CD4-positive, alpha-beta memory T cell (primary cell): ENCODE data around the gene GRID1. TPM values are rescaled to one million over a fixed set of nuclear protein-coding genes. Genes with fewer than 3 reads are reported as not detected.

Experiments used
- CTCF ChIA-PET: fragments of 350-600 bp; sonication (Branson Sonifier 250); formaldehyde crosslinking; loops from one replicate; lab custom pipeline; 2021; ENCODE audit warnings: inconsistent platforms; ENCODE audit not compliant: partially characterized antibody; lab: Charles Lee
- POLR2A ChIA-PET: fragments of 350-600 bp; sonication (Branson Sonifier 250); formaldehyde crosslinking; loops from one replicate; lab custom pipeline; 2021; ENCODE audit not compliant: partially characterized antibody; lab: Charles Lee
- DNase-seq, 5 donors: peaks; one replicate each; pipeline versions ENCODE4 v3.0.0 to v3.0.0-alpha.2; 2020 to 2022; ENCODE audit warnings: mixed read lengths in 1 of 5
- H3K27ac ChIP-seq: one replicate; pipeline ENCODE4 v1.7.0; 2013; ENCODE audit warnings: low read depth, low read length
- H3K27me3 ChIP-seq: 2 replicates; pipeline ENCODE4 v1.7.0; 2013; ENCODE audit warnings: mild to moderate bottlenecking, low read length, moderate library complexity; ENCODE audit not compliant: insufficient read depth
- H3K36me3 ChIP-seq: 2 replicates; pipeline ENCODE4 v1.7.0; 2013; ENCODE audit warnings: mild to moderate bottlenecking, low read length, moderate library complexity; ENCODE audit not compliant: insufficient read depth
- H3K4me1 ChIP-seq: 2 replicates; pipeline ENCODE4 v1.7.0; 2013; ENCODE audit warnings: mild to moderate bottlenecking, low read length, moderate library complexity; ENCODE audit not compliant: insufficient read depth
- H3K4me3 ChIP-seq, 2 donors: one replicate each; pipeline ENCODE4 v1.7.0; 2013; ENCODE audit warnings: low read length in 2 of 2, mild to moderate bottlenecking in 1 of 2
- H3K9me3 ChIP-seq, 2 donors: one replicate each; pipeline ENCODE4 v1.7.0; 2013; ENCODE audit warnings: low read length in 2 of 2, control low read depth in 1 of 2; ENCODE audit not compliant: control insufficient read depth in 1 of 2
- H3K27ac Mint-ChIP-seq, 7 donors: one replicate each; pipeline ENCODE4 v1.8.0; 2020 to 2021; ENCODE audit warnings: mixed read lengths in 7 of 7, mild to moderate bottlenecking in 6 of 7, inconsistent platforms in 3 of 7, moderate library complexity in 3 of 7
- H3K27me3 Mint-ChIP-seq, 2 donors: one replicate each; pipeline ENCODE4 v1.8.0; 2020 to 2021; ENCODE audit warnings: mixed read lengths in 2 of 2
- H3K36me3 Mint-ChIP-seq, 2 donors: one replicate each; pipeline ENCODE4 v1.8.0; 2020 to 2021; ENCODE audit warnings: mixed read lengths in 2 of 2, inconsistent platforms in 1 of 2, mild to moderate bottlenecking in 1 of 2
- H3K4me1 Mint-ChIP-seq, 4 donors: one replicate each; pipeline ENCODE4 v1.8.0; 2020 to 2021; ENCODE audit warnings: mixed read lengths in 4 of 4, mild to moderate bottlenecking in 1 of 4
- H3K4me3 Mint-ChIP-seq, 8 donors: one replicate each; pipeline ENCODE4 v1.8.0; 2020 to 2021; ENCODE audit warnings: mixed read lengths in 8 of 8, mild to moderate bottlenecking in 7 of 8, moderate library complexity in 6 of 8, inconsistent platforms in 3 of 8
- H3K9me3 Mint-ChIP-seq, 8 donors: one replicate each; pipeline ENCODE4 v1.8.0; 2020 to 2021; ENCODE audit warnings: mixed read lengths in 8 of 8, mild to moderate bottlenecking in 5 of 8, inconsistent platforms in 3 of 8, moderate library complexity in 1 of 8
- intact Hi-C: fragments of 100-400 bp; cut with micrococcal nuclease; formaldehyde crosslinking; loops from one replicate; pipeline ENCODE4 v1.15.1; 2023
- polyA plus RNA-seq, 2 donors: library from polyadenylated mRNA; unstranded; fragments of 300-500 nt; fragmentation: Illumina TruSeq; gene quantifications; one replicate each; pipeline ENCODE4 v1.2.3, GENCODE V29; 2021
- total RNA-seq, 2 experiments: library from RNA; stranded (reverse); gene quantifications; one replicate each; pipeline ENCODE4 v1.2.3, GENCODE V29; 2021

The GRID1 gene
- total and polyA plus RNA-seq, 4 experiments from 2014 or later = not detected

DNA sequence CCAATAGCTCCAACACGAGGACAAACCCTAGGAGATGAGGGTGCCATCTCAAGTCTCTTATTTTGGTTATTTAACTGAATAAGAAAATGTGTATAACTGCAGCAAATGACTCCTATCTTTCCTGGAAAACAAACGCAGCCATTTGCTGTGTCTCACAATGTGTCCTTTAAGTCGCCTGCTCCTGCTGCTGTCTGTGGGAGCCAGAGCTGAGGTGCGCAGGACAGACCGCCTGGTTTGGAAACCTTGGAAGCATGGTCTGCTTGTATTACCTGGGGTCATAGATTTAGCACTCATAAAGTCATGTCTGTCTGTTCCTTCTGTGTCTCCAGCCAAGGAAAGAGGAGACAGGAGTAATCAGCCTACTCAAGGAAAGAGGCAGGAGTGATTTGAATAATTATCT is 760.2 kb downstream of the GRID1 start:
- Histone ChIP-seq H3K4me1 (peaks cover 24% of the 10 kb centered on the region), H3K4me3 (no peak overlapping the region), H3K9me3 (no peaks in the 10 kb centered on the region), H3K36me3 (no peaks in the 10 kb centered on the region), H3K27ac (no peak overlapping the region), H3K27me3 (no peaks in the 10 kb centered on the region)
- Mint-ChIP-seq H3K4me1 (peaks cover 26 to 50% (median 37%) of the 10 kb centered on the region in 4 donors), H3K27me3 (no peaks in the 10 kb centered on the region), H3K27ac (no peak overlapping the region), H3K36me3 (no peaks in the 10 kb centered on the region), H3K9me3 (peaks cover 0 to 7% (median 3%) of the 10 kb centered on the region in 8 donors), H3K4me3 (no peak overlapping the region)
- intact Hi-C loops = no loop called here
- POLR2A ChIA-PET = no interaction called here
- DNase-seq = no peak
- CTCF ChIA-PET = no interaction called here

DNA sequence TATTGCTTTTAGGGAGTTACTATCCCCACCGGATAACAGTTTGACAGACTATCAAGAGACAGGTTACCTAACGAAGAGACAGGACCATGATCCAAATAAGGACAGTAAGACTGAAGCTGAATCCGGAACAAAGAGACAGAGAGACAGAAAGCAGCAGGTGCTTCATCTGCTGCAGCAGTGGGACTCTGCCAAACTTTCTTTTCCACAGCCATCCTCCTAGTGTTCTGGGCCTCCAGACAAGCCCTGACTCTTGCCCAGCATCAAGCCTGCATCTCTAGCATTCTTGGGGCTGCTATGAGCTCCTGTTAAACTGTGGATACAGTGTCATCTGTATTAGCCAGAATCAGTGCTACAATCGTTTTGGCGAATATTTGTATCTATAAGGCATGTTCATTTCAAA is 761.7 kb downstream of the GRID1 start:
- CTCF ChIA-PET = interaction anchor here (0.8 kb wide), 1 partner anchor 10 kb away, joined by 3 read pairs; no protein-coding TSS in a partner anchor
- DNase-seq = no peak
- Mint-ChIP-seq H3K4me3 (no peak overlapping the region), H3K36me3 (no peaks in the 10 kb centered on the region), H3K27me3 (no peaks in the 10 kb centered on the region), H3K27ac (peak overlapping the region in 2 of 7 donors; percentile 0 to 4), H3K4me1 (peaks cover 17 to 36% (median 26%) of the 10 kb centered on the region in 4 donors), H3K9me3 (peaks cover 0 to 7% (median 0%) of the 10 kb centered on the region in 8 donors)
- Histone ChIP-seq H3K27me3 (no peaks in the 10 kb centered on the region), H3K27ac (no peak overlapping the region), H3K4me1 (peaks cover 19% of the 10 kb centered on the region), H3K36me3 (no peaks in the 10 kb centered on the region), H3K9me3 (no peaks in the 10 kb centered on the region), H3K4me3 (no peak overlapping the region)
- intact Hi-C loops = no loop called here
- POLR2A ChIA-PET = interaction anchor here (2.3 kb wide), 1 partner anchor 8 kb away, joined by 14 read pairs; no protein-coding TSS in a partner anchor

DNA sequence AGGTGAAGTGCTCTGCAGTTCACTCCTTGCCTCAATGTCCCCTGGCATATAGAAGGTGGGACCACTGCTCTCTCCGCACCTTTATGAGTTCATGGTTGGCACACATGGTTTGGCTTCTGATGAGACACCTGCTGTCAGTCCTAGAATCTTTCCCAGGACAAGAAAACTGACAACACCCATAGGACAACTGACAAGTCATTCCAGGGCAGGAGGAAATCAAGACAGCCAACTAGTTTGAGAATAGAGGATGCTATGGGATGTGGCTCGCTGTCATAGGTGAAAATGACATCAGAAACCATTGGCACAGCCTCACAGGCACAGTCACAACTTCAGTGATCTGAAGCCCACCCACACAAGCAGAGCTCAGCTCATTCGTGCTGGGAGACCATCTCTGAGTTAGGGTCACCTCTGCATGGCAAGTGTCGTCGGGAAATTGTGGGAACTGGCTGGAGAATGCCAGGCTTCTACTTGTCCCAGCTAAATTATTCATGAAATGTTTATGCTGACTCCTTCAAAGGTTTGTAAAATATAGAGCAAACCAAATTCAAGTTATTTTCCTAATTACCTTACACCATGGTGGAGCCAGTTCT is 762.4 kb downstream of the GRID1 start:
- Histone ChIP-seq H3K9me3 (no peaks in the 10 kb centered on the region), H3K27ac (no peak overlapping the region), H3K4me1 (peaks cover 19% of the 10 kb centered on the region), H3K27me3 (no peaks in the 10 kb centered on the region), H3K4me3 (no peak overlapping the region), H3K36me3 (no peaks in the 10 kb centered on the region)
- Mint-ChIP-seq H3K4me3 (peak overlapping the region in 1 of 8 donors; percentile 11), H3K4me1 (peaks cover 15 to 34% (median 23%) of the 10 kb centered on the region in 4 donors), H3K9me3 (peaks cover 0 to 7% (median 0%) of the 10 kb centered on the region in 8 donors), H3K27ac (peak overlapping the region in 3 of 7 donors; percentile 14 to 30 (median 14)), H3K36me3 (no peaks in the 10 kb centered on the region), H3K27me3 (no peaks in the 10 kb centered on the region)
- ChIA-PET CTCF (interaction anchor here (2.3 kb wide), 1 partner anchor 8 kb away, joined by 15 read pairs; no protein-coding TSS in a partner anchor), POLR2A (interaction anchor here (2.3 kb wide), 1 partner anchor 8 kb away, joined by 14 read pairs; no protein-coding TSS in a partner anchor)
- intact Hi-C loops = no loop called here
- no peak for DNase-seq

DNA sequence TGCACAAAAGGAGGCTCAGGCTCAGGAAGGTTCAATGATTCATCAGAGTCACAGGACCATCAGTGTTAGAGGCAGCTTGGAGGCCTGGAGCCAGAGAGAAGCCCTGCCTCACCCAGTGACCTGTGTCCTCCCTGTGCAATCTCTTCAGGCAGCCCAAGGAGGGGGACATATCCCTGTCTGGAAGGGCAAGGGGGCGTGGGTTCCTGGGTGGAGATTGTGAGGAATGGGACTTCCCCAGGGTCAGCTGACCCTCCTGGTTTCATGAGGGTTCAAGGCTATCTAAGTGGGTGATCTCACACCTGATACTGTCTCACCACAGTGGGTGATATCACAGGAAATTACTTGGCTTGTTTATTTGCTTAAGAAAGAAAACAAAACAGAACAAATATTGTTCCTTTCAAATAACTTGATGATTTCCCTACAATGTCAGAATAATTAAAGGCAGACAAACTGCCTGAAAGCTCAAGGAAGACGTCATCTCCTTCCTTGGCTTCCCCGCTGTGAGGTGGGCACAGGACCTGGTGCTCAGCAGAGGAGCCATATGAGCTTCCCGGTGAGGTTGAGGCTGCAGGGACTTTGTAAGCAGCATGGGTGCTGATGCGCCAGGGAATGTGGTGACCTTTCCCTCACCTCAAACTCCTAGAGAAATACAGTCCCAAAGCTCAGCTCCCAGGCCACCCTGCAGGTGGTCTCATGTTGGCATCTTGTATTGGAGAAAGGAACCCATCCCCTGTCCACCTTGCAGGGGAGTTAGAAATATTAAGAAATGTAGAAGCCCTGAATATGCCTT is 763.2 kb downstream of the GRID1 start:
- Mint-ChIP-seq H3K9me3 (peaks cover 0 to 5% (median 0%) of the 10 kb centered on the region in 8 donors), H3K27me3 (no peaks in the 10 kb centered on the region), H3K36me3 (no peaks in the 10 kb centered on the region), H3K27ac (peak overlapping the region in 6 of 7 donors; percentile 27 to 76 (median 66)), H3K4me1 (peaks cover 15 to 32% (median 22%) of the 10 kb centered on the region in 4 donors), H3K4me3 (peak overlapping the region in 7 of 8 donors; percentile 20 to 53 (median 31))
- Histone ChIP-seq H3K4me3 (no peak overlapping the region), H3K27ac (no peak overlapping the region), H3K9me3 (no peaks in the 10 kb centered on the region), H3K36me3 (no peaks in the 10 kb centered on the region), H3K4me1 (peaks cover 19% of the 10 kb centered on the region), H3K27me3 (no peaks in the 10 kb centered on the region)
- peak in 4 of 5 donors; percentile 12 to 61 (median 21) for DNase-seq
- intact Hi-C loops = no loop called here
- CTCF ChIA-PET = interaction anchor here (2.3 kb wide), 1 partner anchor 9 kb away, joined by 15 read pairs; no protein-coding TSS in a partner anchor
- POLR2A ChIA-PET = interaction anchor here (1.1 to 2.3 kb wide), 3 partner anchors 9 to 11 kb away, joined by 3 to 14 read pairs (median 5); no protein-coding TSS in a partner anchor

DNA sequence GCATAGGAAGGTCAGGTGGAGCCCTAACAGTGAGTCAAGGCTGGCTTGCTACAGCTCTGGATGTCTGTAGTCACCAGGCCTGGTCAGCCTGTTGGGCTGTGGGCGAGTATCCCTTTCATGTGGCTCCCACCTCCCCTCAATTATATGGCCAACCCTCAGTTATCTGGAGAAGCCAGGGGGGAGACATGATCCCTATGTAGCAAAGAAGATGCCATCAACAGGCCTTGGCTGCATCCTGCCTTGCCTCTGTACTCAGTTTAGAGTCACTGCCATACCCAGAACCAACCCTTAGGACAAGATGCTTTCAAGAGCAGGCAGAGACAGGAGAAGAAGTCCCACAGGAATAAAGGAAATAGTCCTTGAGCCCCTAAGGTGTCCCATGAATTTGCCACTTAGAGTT is 763.9 kb downstream of the GRID1 start:
- ChIA-PET POLR2A (interaction anchor here (1.1 to 2.3 kb wide), 3 partner anchors 8 to 12 kb away, joined by 3 to 14 read pairs (median 5); no protein-coding TSS in a partner anchor), CTCF (interaction anchor here (2.3 kb wide), 1 partner anchor 10 kb away, joined by 15 read pairs; no protein-coding TSS in a partner anchor)
- H3K27ac Mint-ChIP-seq = peak overlapping the region in 4 of 7 donors; percentile 31 to 71 (median 66)
- H3K9me3 Mint-ChIP-seq = peaks cover 0 to 4% (median 0%) of the 10 kb centered on the region in 8 donors
- no peaks in the 10 kb centered on the region for H3K36me3 Mint-ChIP-seq
- H3K4me1 Mint-ChIP-seq = peaks cover 15 to 28% (median 22%) of the 10 kb centered on the region in 4 donors
- DNase-seq = no peak
- no peak overlapping the region for H3K4me3 ChIP-seq
- H3K4me1 ChIP-seq = peaks cover 19% of the 10 kb centered on the region
- no peak overlapping the region for H3K27ac ChIP-seq
- H3K27me3 ChIP-seq = no peaks in the 10 kb centered on the region
- H3K9me3 ChIP-seq = no peaks in the 10 kb centered on the region
- H3K27me3 Mint-ChIP-seq = no peaks in the 10 kb centered on the region
- intact Hi-C loops = no loop called here
- H3K4me3 Mint-ChIP-seq = peak overlapping the region in 2 of 8 donors; percentile 35 to 53
- H3K36me3 ChIP-seq = no peaks in the 10 kb centered on the region

DNA sequence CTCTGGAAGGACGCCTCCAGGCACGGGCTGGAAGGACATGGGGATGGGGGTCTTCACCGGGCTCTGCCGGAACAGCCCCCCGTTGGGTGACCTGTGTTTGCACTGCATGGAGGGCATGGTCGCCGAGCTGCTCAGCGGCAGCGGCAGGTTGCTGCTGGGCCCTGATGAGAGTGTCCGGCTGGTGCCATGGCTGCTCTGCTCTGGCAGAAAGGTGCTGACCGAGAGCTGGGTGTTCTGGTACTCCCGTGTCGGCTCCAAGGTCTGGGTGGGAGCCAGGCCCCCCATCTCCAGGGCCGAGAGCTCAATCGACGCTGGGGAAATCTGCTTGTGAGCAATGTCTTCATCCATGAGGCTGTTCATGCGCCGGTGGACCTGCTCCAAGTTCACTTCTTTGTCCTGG is 764.3 kb downstream of the GRID1 start:
- POLR2A ChIA-PET = interaction anchor here (1.2 kb wide), 1 partner anchor 8 kb away, joined by 5 read pairs; no protein-coding TSS in a partner anchor
- peaks cover 19% of the 10 kb centered on the region for H3K4me1 ChIP-seq
- Mint-ChIP-seq H3K27ac (no peak overlapping the region), H3K4me1 (peaks cover 15 to 28% (median 22%) of the 10 kb centered on the region in 4 donors), H3K9me3 (peaks cover 0 to 2% (median 0%) of the 10 kb centered on the region in 8 donors), H3K4me3 (no peak overlapping the region), H3K36me3 (no peaks in the 10 kb centered on the region), H3K27me3 (no peaks in the 10 kb centered on the region)
- no peaks in the 10 kb centered on the region for H3K36me3 ChIP-seq
- no peak overlapping the region for H3K4me3 ChIP-seq
- no peak for DNase-seq
- H3K9me3 ChIP-seq = no peaks in the 10 kb centered on the region
- CTCF ChIA-PET = interaction anchor here (2.3 kb wide), 1 partner anchor 10 kb away, joined by 15 read pairs; no protein-coding TSS in a partner anchor
- H3K27ac ChIP-seq = no peak overlapping the region
- H3K27me3 ChIP-seq = no peaks in the 10 kb centered on the region
- intact Hi-C loops = no loop called here
